Panc1 (cell line): ENCODE data around the gene TADA2B. TPM values are rescaled to one million over a fixed set of nuclear protein-coding genes. Genes with fewer than 3 reads are reported as not detected.

Source experiments
- ATAC-seq: fragments of 200-7000 bp; cut with Tn5 transposase; 2 replicates; pipeline ENCODE4 v1.9.1; 2020; ENCODE audit warnings: mild to moderate bottlenecking, moderate library complexity
- BruUV-seq: library from RNA; stranded (reverse); fragments of 400-500 nt; replicated peaks from 2 replicates; lab custom pipeline; 2021; lab: Mats Ljungman, UMichigan
- CTCF ChIA-PET: fragments of 300-600 bp; sonication (Branson Sonifier 250); formaldehyde crosslinking; loops from one replicate; lab custom pipeline; 2022; ENCODE audit warnings: antibody characterized with exemption; lab: Charles Lee
- POLR2A ChIA-PET: fragments of 300-600 bp; sonication (Branson Sonifier 250); formaldehyde crosslinking; loops from one replicate; lab custom pipeline; 2022; ENCODE audit warnings: antibody characterized with exemption; lab: Charles Lee
- DNase-seq: peaks from one replicate; pipeline ENCODE4 v3.0.0-alpha.2; 2010; ENCODE audit warnings: low read depth, low spot score
- H3K27ac ChIP-seq: 2 replicates; pipeline ENCODE4 v1.5.1; 2011; ENCODE audit warnings: mild to moderate bottlenecking, low read length, inconsistent platforms
- H3K27me3 ChIP-seq: fragments of 200-500 bp; sonication (Bioruptor generic); 2 replicates; pipeline ENCODE4 v1.6.0; 2014; ENCODE audit warnings: low read length, inconsistent platforms; ENCODE audit not compliant: control insufficient read depth, insufficient read depth
- H3K36me3 ChIP-seq: fragments of 200-500 bp; sonication (Bioruptor generic); 2 replicates; pipeline ENCODE4 v1.5.1; 2014; ENCODE audit warnings: inconsistent platforms, mild to moderate bottlenecking, low read length, moderate library complexity; ENCODE audit not compliant: control insufficient read depth, insufficient read depth
- H3K4me1 ChIP-seq: 2 replicates; pipeline ENCODE4 v1.5.1; 2011; ENCODE audit warnings: inconsistent platforms, mild to moderate bottlenecking, low read length, moderate library complexity; ENCODE audit not compliant: control insufficient read depth, insufficient read depth
- H3K4me3 ChIP-seq, 2 experiments: 2 replicates each; pipeline ENCODE4 v1.5.1; 2011 to 2012; ENCODE audit warnings: low read depth in 2 of 2, low read length in 2 of 2, mild to moderate bottlenecking in 2 of 2, inconsistent platforms in 1 of 2, moderate library complexity in 1 of 2
- H3K9me3 ChIP-seq: fragments of 200-500 bp; sonication (Bioruptor generic); 2 replicates; pipeline ENCODE4 v1.5.1; 2014; ENCODE audit warnings: low read depth, mild to moderate bottlenecking, inconsistent platforms, low read length, moderate library complexity; ENCODE audit not compliant: control insufficient read depth, insufficient read depth
- POLR2AphosphoS5 ChIP-seq: IDR thresholded peaks from 2 replicates; pipeline ENCODE4 v1.6.1; 2012; ENCODE audit warnings: mild to moderate bottlenecking, low read depth, low read length, moderate library complexity
- SIN3A ChIP-seq: IDR thresholded peaks from 2 replicates; pipeline ENCODE4 v1.6.1; 2012; ENCODE audit warnings: low read depth, mild to moderate bottlenecking, low read length, moderate library complexity, borderline replicate concordance; ENCODE audit not compliant: insufficient read depth
- TCF7L2 ChIP-seq: IDR thresholded peaks from 2 replicates; pipeline ENCODE4 v1.6.1; 2011; ENCODE audit warnings: mild to moderate bottlenecking, low read depth, low read length, inconsistent platforms
- in situ Hi-C: cut with HindIII; loops from 2 replicates; pipeline ENCODE4 v1.10.0; 2016; ENCODE audit warnings: low sequenced_read_pairs, low pct_unique_long_range_greater_than_20kb
- intact Hi-C: fragments of 100-400 bp; cut with micrococcal nuclease; formaldehyde crosslinking; loops from one replicate; pipeline ENCODE4 v1.10.0; 2022; ENCODE audit not compliant: unreplicated experiment
- total RNA-seq: library from RNA; stranded (reverse); gene quantifications from one replicate; pipeline ENCODE4 v1.2.1, GENCODE V29; 2021; ENCODE audit not compliant: unreplicated experiment
- TF ChIP-seq, protein P1 (sequence below): fragments of 450-650 bp; IDR thresholded peaks from 2 replicates; pipeline ENCODE4 v1.5.1; 2017; ENCODE audit warnings: mild to moderate bottlenecking
- TF ChIP-seq, protein P2 (sequence below), 2 experiments: IDR thresholded peaks; 2 replicates each; pipeline ENCODE4 v1.6.1; 2011 to 2012; ENCODE audit warnings: low read depth in 2 of 2, control low read depth in 1 of 2, low read length in 1 of 2, mild to moderate bottlenecking in 1 of 2, moderate library complexity in 1 of 2; ENCODE audit not compliant: insufficient read depth in 1 of 2

Gene TADA2B
- total RNA-seq, 1 experiment from 2014 or later = 17.6 TPM

DNA sequence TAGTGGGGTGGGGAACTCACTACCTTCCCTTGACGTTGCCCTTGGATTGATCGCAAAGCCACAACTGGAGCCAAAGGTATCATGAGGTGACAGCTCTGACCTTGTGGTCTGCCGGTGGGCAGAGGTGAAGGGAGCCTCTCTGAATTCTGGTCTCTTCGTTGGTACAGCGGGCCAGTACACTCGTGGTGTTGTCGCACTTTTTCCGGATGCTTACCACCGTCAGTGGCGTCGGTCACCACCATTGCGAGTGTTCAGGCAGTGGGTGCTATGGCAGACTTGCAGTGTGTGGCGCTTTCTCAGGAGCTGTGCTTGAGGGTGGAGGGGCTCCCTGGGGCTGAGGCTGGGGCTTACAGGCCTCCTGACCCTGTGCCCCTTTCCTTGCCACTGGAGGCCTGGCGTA lies 29.9 kb downstream of the TADA2B start:
- TF ChIP-seq TCF7L2 = no peak
- no peak for TF ChIP-seq SIN3A
- TF ChIP-seq POLR2AphosphoS5 = no peak
- TF ChIP-seq, protein P1, sequence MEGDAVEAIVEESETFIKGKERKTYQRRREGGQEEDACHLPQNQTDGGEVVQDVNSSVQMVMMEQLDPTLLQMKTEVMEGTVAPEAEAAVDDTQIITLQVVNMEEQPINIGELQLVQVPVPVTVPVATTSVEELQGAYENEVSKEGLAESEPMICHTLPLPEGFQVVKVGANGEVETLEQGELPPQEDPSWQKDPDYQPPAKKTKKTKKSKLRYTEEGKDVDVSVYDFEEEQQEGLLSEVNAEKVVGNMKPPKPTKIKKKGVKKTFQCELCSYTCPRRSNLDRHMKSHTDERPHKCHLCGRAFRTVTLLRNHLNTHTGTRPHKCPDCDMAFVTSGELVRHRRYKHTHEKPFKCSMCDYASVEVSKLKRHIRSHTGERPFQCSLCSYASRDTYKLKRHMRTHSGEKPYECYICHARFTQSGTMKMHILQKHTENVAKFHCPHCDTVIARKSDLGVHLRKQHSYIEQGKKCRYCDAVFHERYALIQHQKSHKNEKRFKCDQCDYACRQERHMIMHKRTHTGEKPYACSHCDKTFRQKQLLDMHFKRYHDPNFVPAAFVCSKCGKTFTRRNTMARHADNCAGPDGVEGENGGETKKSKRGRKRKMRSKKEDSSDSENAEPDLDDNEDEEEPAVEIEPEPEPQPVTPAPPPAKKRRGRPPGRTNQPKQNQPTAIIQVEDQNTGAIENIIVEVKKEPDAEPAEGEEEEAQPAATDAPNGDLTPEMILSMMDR = no peak
- TF ChIP-seq, protein P2, sequence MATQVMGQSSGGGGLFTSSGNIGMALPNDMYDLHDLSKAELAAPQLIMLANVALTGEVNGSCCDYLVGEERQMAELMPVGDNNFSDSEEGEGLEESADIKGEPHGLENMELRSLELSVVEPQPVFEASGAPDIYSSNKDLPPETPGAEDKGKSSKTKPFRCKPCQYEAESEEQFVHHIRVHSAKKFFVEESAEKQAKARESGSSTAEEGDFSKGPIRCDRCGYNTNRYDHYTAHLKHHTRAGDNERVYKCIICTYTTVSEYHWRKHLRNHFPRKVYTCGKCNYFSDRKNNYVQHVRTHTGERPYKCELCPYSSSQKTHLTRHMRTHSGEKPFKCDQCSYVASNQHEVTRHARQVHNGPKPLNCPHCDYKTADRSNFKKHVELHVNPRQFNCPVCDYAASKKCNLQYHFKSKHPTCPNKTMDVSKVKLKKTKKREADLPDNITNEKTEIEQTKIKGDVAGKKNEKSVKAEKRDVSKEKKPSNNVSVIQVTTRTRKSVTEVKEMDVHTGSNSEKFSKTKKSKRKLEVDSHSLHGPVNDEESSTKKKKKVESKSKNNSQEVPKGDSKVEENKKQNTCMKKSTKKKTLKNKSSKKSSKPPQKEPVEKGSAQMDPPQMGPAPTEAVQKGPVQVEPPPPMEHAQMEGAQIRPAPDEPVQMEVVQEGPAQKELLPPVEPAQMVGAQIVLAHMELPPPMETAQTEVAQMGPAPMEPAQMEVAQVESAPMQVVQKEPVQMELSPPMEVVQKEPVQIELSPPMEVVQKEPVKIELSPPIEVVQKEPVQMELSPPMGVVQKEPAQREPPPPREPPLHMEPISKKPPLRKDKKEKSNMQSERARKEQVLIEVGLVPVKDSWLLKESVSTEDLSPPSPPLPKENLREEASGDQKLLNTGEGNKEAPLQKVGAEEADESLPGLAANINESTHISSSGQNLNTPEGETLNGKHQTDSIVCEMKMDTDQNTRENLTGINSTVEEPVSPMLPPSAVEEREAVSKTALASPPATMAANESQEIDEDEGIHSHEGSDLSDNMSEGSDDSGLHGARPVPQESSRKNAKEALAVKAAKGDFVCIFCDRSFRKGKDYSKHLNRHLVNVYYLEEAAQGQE (IDR thresholded peaks at IDR 0.05; ENCODE audit: insufficient read depth in 1 of 2, low read depth in 2 of 2, low read length in 1 of 2) = no peak
- ATAC-seq (no peak), DNase-seq (no peak)
- no TSS peak for BruUV-seq
- H3K27ac ChIP-seq = no peak overlapping the region
- intact Hi-C loops = no loop called here
- in situ Hi-C loops = no loop called here
- H3K36me3 ChIP-seq = no peaks in the 10 kb centered on the region
- ChIA-PET POLR2A (no interaction called here), CTCF (no interaction called here)
- H3K9me3 ChIP-seq = no peaks in the 10 kb centered on the region
- no peaks in the 10 kb centered on the region for H3K4me1 ChIP-seq
- no peak overlapping the region for H3K4me3 ChIP-seq
- no peaks in the 10 kb centered on the region for H3K27me3 ChIP-seq

DNA sequence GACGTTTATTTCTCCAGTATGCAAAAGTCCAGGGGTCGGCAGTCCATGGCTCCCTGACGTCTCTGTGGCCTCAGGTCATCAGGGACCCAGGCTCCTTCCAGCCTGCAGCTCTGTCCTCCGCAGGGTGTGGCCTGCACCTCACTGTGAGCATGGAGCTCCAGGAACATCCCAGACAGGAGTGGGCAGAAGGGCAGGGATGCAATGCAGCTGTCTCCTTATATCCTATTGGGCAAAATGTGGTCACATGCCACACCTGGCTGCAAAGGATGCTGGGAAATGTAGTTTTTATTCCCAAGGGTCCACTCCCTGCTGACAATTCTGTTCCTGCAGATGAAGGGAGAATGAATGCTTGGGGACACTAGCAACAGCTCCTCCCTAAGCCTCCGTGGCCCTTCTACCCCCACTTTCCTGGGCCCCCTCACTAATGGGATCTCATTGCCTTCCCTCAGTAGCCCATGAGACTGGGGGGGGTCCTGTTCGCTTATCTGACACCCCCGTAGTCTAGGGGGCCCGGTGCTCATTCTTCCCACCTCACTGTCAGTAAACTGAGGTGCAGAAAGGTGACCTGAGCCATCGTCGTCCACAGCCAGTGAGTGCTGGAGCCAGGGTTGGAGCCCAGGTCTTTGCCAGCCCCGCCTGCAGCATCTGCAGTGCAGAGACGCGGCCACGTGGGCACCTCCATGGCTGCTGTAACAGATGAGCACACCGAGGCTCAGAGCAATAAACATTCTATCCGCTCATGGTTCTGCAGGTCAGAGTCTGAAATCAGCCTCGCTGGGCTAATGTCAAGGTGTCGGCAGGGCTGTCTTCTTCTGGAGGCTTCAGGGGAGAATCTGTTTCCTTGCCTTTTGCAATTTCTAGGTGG lies 30.6 kb downstream of the TADA2B start:
- ChIA-PET CTCF (interaction anchor here (0.6 kb wide), 1 partner anchor 637 kb away, joined by 4 read pairs; no protein-coding TSS in a partner anchor), POLR2A (no interaction called here)
- no peaks in the 10 kb centered on the region for H3K36me3 ChIP-seq
- DNase-seq (peak; percentile 27), ATAC-seq (peak; percentile 60)
- no peaks in the 10 kb centered on the region for H3K27me3 ChIP-seq
- BruUV-seq = no TSS peak
- H3K27ac ChIP-seq = no peak overlapping the region
- intact Hi-C loops (no loop called here), in situ Hi-C loops (no loop called here)
- no peaks in the 10 kb centered on the region for H3K9me3 ChIP-seq
- no peaks in the 10 kb centered on the region for H3K4me1 ChIP-seq
- no peak overlapping the region for H3K4me3 ChIP-seq
- TF ChIP-seq, protein P1 = no peak
- TF ChIP-seq POLR2AphosphoS5 (no peak), TCF7L2 (no peak), SIN3A (no peak)
- TF ChIP-seq, protein P2 (IDR thresholded peaks at IDR 0.05; ENCODE audit: insufficient read depth in 1 of 2, low read depth in 2 of 2, low read length in 1 of 2) = no peak
